GM21447 (cell line): ENCODE results near the gene DPPA3.
"Not testable (repeated sequence)": the region's sequence is repeated elsewhere in the genome, so short reads cannot be mapped to it uniquely, and the experiment has no call there.

Source experiments
- ATAC-seq: cut with Tn5 transposase; IDR thresholded peaks from one replicate; pipeline ENCODE4 v1.9.1; 2021; ENCODE audit not compliant: unreplicated experiment

The DPPA3 gene

GRCh38 chr12:7711133-7711532, at the start of gene DPPA3:
TSS of gene DPPA3 (plus strand) at chr12:7711433. CDS start at chr12:7711571, 138 bp downstream.
- no peak for ATAC-seq

- no peak for ATAC-seq
These were observed 49.5 kb upstream of the DPPA3 start for GRCh38 chr12:7661741-7662140.

GRCh38 chr12:7666595-7666994, 44.6 kb upstream of the DPPA3 start:
- no peak for ATAC-seq

- ATAC-seq = no peak
These were observed 44.1 kb upstream of the DPPA3 start for GRCh38 chr12:7667125-7667524.

GRCh38 chr12:7668171-7668570, 43.1 kb upstream of the DPPA3 start:
- ATAC-seq = no peak

GRCh38 chr12:7675455-7675854, 35.8 kb upstream of the DPPA3 start:
- ATAC-seq = not testable (repeated sequence)

- not testable (repeated sequence) for ATAC-seq
These were observed 33.8 kb upstream of the DPPA3 start for GRCh38 chr12:7677432-7677888.

GRCh38 chr12:7678744-7679143, 32.5 kb upstream of the DPPA3 start:
- no peak for ATAC-seq

GRCh38 chr12:7679251-7680045, 31.8 kb upstream of the DPPA3 start:
- no peak for ATAC-seq

GRCh38 chr12:7681535-7681934, 29.7 kb upstream of the DPPA3 start:
- ATAC-seq = no peak

GRCh38 chr12:7693793-7694192, 17.4 kb upstream of the DPPA3 start:
- no peak for ATAC-seq

GRCh38 chr12:7694556-7695236, 16.5 kb upstream of the DPPA3 start:
- no peak for ATAC-seq

- ATAC-seq = no peak
These were observed 16.0 kb upstream of the DPPA3 start for GRCh38 chr12:7695237-7695560.

GRCh38 chr12:7695566-7696197, 15.6 kb upstream of the DPPA3 start, which contains the start of gene GDF3:
TSS of gene GDF3 (minus strand) at chr12:7695775. CDS start at chr12:7695728, 47 bp downstream.
- ATAC-seq = no peak

GRCh38 chr12:7705846-7706245, 5.4 kb upstream of the DPPA3 start:
- no peak for ATAC-seq

- no peak for ATAC-seq
These were observed 1.1 kb upstream of the DPPA3 start for GRCh38 chr12:7709969-7710675.

GRCh38 chr12:7712841-7713442, 1.7 kb downstream of the DPPA3 start:
- no peak for ATAC-seq

GRCh38 chr12:7716381-7716780, 5.1 kb downstream of the DPPA3 start:
- ATAC-seq = no peak

GRCh38 chr12:7719946-7720730, 8.9 kb downstream of the DPPA3 start:
- no peak for ATAC-seq

GRCh38 chr12:7723926-7724325, 12.7 kb downstream of the DPPA3 start:
- ATAC-seq = no peak
